B cell (primary cell): ENCODE data around the gene PIK3CA.
"Not testable (repeated sequence)": the region's sequence is repeated elsewhere in the genome, so short reads cannot be mapped to it uniquely, and the experiment has no call there.

Source experiments
- EZH2 ChIP-seq: IDR thresholded peaks from 2 replicates; pipeline ENCODE4 v1.6.1; 2012; ENCODE audit warnings: borderline replicate concordance, low read depth, mild to moderate bottlenecking, moderate library complexity, low read length; ENCODE audit not compliant: insufficient read depth, poor library complexity, severe bottlenecking
- TF ChIP-seq, protein P1 (sequence below): fragments of 200-600 bp; IDR thresholded peaks from one replicate; pipeline ENCODE4 v1.8.0; 2022; ENCODE audit warnings: antibody characterized with exemption, mild to moderate bottlenecking

DNA sequence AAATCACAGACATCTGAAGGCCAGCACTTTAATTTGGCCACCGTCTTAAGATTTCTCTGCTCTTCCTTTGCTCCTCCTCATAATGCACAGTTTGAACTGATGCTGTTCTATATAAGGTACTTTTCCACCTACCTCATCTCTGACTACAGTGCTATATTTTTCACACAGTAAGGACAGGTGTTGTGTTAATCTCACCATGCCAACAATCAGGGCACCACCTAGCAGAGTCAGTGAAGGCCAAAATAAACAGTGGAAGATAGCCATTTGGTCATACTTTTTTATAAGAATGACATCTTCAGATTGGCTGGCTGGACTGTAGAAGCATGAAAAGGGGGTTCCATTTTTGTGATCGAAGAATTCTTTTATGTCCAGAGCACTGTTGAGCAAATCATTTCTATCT is 94.7 kb downstream of the PIK3CA start:
- TF ChIP-seq, protein P1, sequence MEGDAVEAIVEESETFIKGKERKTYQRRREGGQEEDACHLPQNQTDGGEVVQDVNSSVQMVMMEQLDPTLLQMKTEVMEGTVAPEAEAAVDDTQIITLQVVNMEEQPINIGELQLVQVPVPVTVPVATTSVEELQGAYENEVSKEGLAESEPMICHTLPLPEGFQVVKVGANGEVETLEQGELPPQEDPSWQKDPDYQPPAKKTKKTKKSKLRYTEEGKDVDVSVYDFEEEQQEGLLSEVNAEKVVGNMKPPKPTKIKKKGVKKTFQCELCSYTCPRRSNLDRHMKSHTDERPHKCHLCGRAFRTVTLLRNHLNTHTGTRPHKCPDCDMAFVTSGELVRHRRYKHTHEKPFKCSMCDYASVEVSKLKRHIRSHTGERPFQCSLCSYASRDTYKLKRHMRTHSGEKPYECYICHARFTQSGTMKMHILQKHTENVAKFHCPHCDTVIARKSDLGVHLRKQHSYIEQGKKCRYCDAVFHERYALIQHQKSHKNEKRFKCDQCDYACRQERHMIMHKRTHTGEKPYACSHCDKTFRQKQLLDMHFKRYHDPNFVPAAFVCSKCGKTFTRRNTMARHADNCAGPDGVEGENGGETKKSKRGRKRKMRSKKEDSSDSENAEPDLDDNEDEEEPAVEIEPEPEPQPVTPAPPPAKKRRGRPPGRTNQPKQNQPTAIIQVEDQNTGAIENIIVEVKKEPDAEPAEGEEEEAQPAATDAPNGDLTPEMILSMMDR, result not testable (repeated sequence)
- TF ChIP-seq EZH2, result not testable (repeated sequence)
